Sigmoid colon (tissue), 7 donors: ENCODE results near the gene C22orf39. TPM values are rescaled to one million over a fixed set of nuclear protein-coding genes. Genes with fewer than 3 reads are reported as not detected.
A peak's percentile ranks its signal among the peaks of the same experiment; 100 is the strongest.

Experiments used
- DNase-seq: peaks from one replicate; pipeline ENCODE4 v3.0.0-alpha.2; 2019
- H3K27ac ChIP-seq, 4 donors: fragments of 200-600 bp; sonication (generic); one replicate each; pipeline ENCODE4 v1.5.1; 2016 to 2019; ENCODE audit warnings: mild to moderate bottlenecking in 1 of 4
- H3K27me3 ChIP-seq, 3 donors: fragments of 200-600 bp; sonication (generic); one replicate each; pipeline ENCODE4 v1.5.1; 2019; ENCODE audit warnings: mild to moderate bottlenecking in 1 of 3
- H3K36me3 ChIP-seq, 4 donors: fragments of 200-600 bp; sonication (generic); one replicate each; pipeline ENCODE4 v1.5.1; 2016 to 2019
- H3K4me1 ChIP-seq, 4 donors: fragments of 200-600 bp; sonication (generic); one replicate each; pipeline ENCODE4 v1.5.1; 2017 to 2019
- H3K4me3 ChIP-seq, 4 donors: fragments of 200-600 bp; sonication (generic); one replicate each; pipeline ENCODE4 v1.5.1; 2017 to 2019; ENCODE audit warnings: mild to moderate bottlenecking in 2 of 4, moderate library complexity in 1 of 4
- H3K9me3 ChIP-seq, 4 donors: fragments of 200-600 bp in 3 of 4; sonication (generic) in 3 of 4; one replicate each; pipeline versions ENCODE4 v1.5.1 to v1.6.1; 2013 to 2019
- CTCF ChIP-seq, 4 experiments: fragments of 450-650 bp in 3 of 4; fragments of 200-600 bp in 1 of 4; IDR thresholded peaks; one replicate each; pipeline ENCODE4 v1.5.1; 2016 to 2019; ENCODE audit warnings: antibody characterized with exemption in 4 of 4, mild to moderate bottlenecking in 3 of 4, moderate library complexity in 2 of 4
- EP300 ChIP-seq, 4 donors: sonication (generic); formaldehyde crosslinking; IDR thresholded peaks; one replicate each; pipeline ENCODE4 v1.6.1; 2017; ENCODE audit warnings: antibody characterized with exemption in 4 of 4
- POLR2A ChIP-seq, 2 donors: fragments of 450-650 bp; IDR thresholded peaks; one replicate each; pipeline ENCODE4 v1.6.1; 2016; ENCODE audit warnings: antibody characterized with exemption in 2 of 2, mild to moderate bottlenecking in 2 of 2, moderate library complexity in 2 of 2
- POLR2AphosphoS5 ChIP-seq, 4 donors: sonication (generic); formaldehyde crosslinking; IDR thresholded peaks; one replicate each; pipeline ENCODE4 v1.6.1; 2017; ENCODE audit warnings: antibody characterized with exemption in 4 of 4
- WGBS, 2 donors: extraction: QIAGEN DNeasy Blood & Tissue Kit; methylation state at CpG; one replicate each; pipeline ENCODE4 v1.1.7; 2013; 5-methylcytosine and 5-hydroxymethylcytosine counted together
- intact Hi-C: fragments of 100-400 bp; cut with DNase I; formaldehyde crosslinking; loops from one replicate; pipeline ENCODE4 v1.15.1; 2023
- polyA plus RNA-seq, 3 donors: library from polyadenylated mRNA; stranded (reverse); fragments of 200-250 nt; gene quantifications; one replicate each; pipeline ENCODE4 v1.2.3, GENCODE V29; 2013
- total RNA-seq, 4 donors: library from RNA; depleted of rRNA; stranded (reverse); fragments of >200 nt; gene quantifications; one replicate each; pipeline ENCODE4 v1.1.0, GENCODE V29; 2016
- donor health status: healthy with polysubstance abuse.
- donor health status: Bipolar disorder and iron deficiency.
- donor health status: healthy.

The C22orf39 gene
- total and polyA plus RNA-seq, 7 donors, result 25.2 to 135 (median 88.1) TPM

GRCh38 chr22:19420321-19420720, 27.2 kb downstream of the C22orf39 start:
- Histone ChIP-seq H3K4me3 (no peak overlapping the region), H3K36me3 (peaks cover 0 to 4% (median 0%) of the 10 kb centered on the region in 4 donors), H3K4me1 (peaks cover 0 to 16% (median 3%) of the 10 kb centered on the region in 4 donors), H3K27ac (no peak overlapping the region), H3K27me3 (no peaks in the 10 kb centered on the region), H3K9me3 (no peaks in the 10 kb centered on the region)
- no peak for DNase-seq
- intact Hi-C loops, result no loop called here
- 88% methylated on average over 6 of the region's 6 CpGs for WGBS, 2 donors
- no peak for TF ChIP-seq POLR2AphosphoS5 (IDR thresholded peaks at IDR 0.05)

GRCh38 chr22:19419464-19420178, 27.9 kb downstream of the C22orf39 start:
- Histone ChIP-seq H3K4me1 (peaks cover 0 to 16% (median 3%) of the 10 kb centered on the region in 4 donors), H3K36me3 (no peaks in the 10 kb centered on the region), H3K27me3 (no peaks in the 10 kb centered on the region), H3K4me3 (no peak overlapping the region), H3K27ac (no peak overlapping the region), H3K9me3 (no peaks in the 10 kb centered on the region)
- WGBS, 2 donors, result 62 to 78% methylated on average over 5 of the region's 5 CpGs
- TF ChIP-seq POLR2A (IDR thresholded peaks at IDR 0.05), result no peak
- no peak for TF ChIP-seq CTCF (IDR thresholded peaks at IDR 0.05)
- TF ChIP-seq POLR2AphosphoS5 (IDR thresholded peaks at IDR 0.05), result no peak
- no peak for TF ChIP-seq EP300 (IDR thresholded peaks at IDR 0.05)
- intact Hi-C loops, result no loop called here
- no peak for DNase-seq

- WGBS, 2 donors, result 70 to 86% methylated on average over 5 of the region's 5 CpGs
- TF ChIP-seq POLR2A (IDR thresholded peaks at IDR 0.05) (no peak), EP300 (IDR thresholded peaks at IDR 0.05) (no peak), POLR2AphosphoS5 (IDR thresholded peaks at IDR 0.05) (no peak), CTCF (IDR thresholded peaks at IDR 0.05) (no peak)
- intact Hi-C loops, result no loop called here
- Histone ChIP-seq H3K9me3 (no peaks in the 10 kb centered on the region), H3K4me1 (peaks cover 0 to 16% (median 3%) of the 10 kb centered on the region in 4 donors), H3K36me3 (no peaks in the 10 kb centered on the region), H3K27me3 (no peaks in the 10 kb centered on the region), H3K27ac (no peak overlapping the region), H3K4me3 (no peak overlapping the region)
- DNase-seq, result no peak
Measured at GRCh38 chr22:19419086-19419463, 28.4 kb downstream of the C22orf39 start.

GRCh38 chr22:19412923-19413322, 34.6 kb downstream of the C22orf39 start:
- no peak for TF ChIP-seq EP300 (IDR thresholded peaks at IDR 0.05)
- no peak for TF ChIP-seq CTCF (IDR thresholded peaks at IDR 0.05)
- TF ChIP-seq POLR2AphosphoS5 (IDR thresholded peaks at IDR 0.05), result no peak
- TF ChIP-seq POLR2A (IDR thresholded peaks at IDR 0.05), result no peak
- peak; percentile 13 for DNase-seq
- intact Hi-C loops, result no loop called here
- WGBS, 2 donors, result 88 to 91% methylated on average over 4 of the region's 4 CpGs
- H3K27ac ChIP-seq, result no peak overlapping the region
- no peaks in the 10 kb centered on the region for H3K27me3 ChIP-seq
- peaks cover 0 to 8% (median 0%) of the 10 kb centered on the region in 4 donors for H3K4me1 ChIP-seq
- H3K9me3 ChIP-seq, result no peaks in the 10 kb centered on the region
- no peak overlapping the region for H3K4me3 ChIP-seq
- peaks cover 0 to 23% (median 14%) of the 10 kb centered on the region in 4 donors for H3K36me3 ChIP-seq

- TF ChIP-seq POLR2A (IDR thresholded peaks at IDR 0.05), result no peak
- TF ChIP-seq POLR2AphosphoS5 (IDR thresholded peaks at IDR 0.05), result no peak
- TF ChIP-seq CTCF (IDR thresholded peaks at IDR 0.05), result no peak
- TF ChIP-seq EP300 (IDR thresholded peaks at IDR 0.05), result no peak
- H3K4me1 ChIP-seq, result peaks cover 0 to 8% (median 0%) of the 10 kb centered on the region in 4 donors
- WGBS, 2 donors, result 92 to 95% methylated on average over 4 of the region's 4 CpGs
Measured at GRCh38 chr22:19412478-19412877, 35.0 kb downstream of the C22orf39 start.

More at GRCh38 chr22:19412478-19412877, 35.0 kb downstream of the C22orf39 start:
- H3K4me3 ChIP-seq, result no peak overlapping the region
- H3K36me3 ChIP-seq, result peaks cover 0 to 28% (median 18%) of the 10 kb centered on the region in 4 donors
- peak; percentile 6 for DNase-seq
- no peaks in the 10 kb centered on the region for H3K9me3 ChIP-seq
- intact Hi-C loops, result no loop called here
- no peak overlapping the region for H3K27ac ChIP-seq
- no peaks in the 10 kb centered on the region for H3K27me3 ChIP-seq
